Measurements from ENCODE around the gene SMIM36.
A peak's percentile ranks its signal among the peaks of the same experiment; 100 is the strongest.
"Not testable (repeated sequence)": the region's sequence is repeated elsewhere in the genome, so short reads cannot be mapped to it uniquely, and the experiment has no call there.

SMIM36 gene

GRCh38 chr17:55478971-55479370 is 32.3 kb downstream of the SMIM36 start:
- H3K4me3 ChIP-seq (ENCODE audit: low read depth, low read length, poor library complexity, severe bottlenecking), result no peak overlapping the region
- no peak overlapping the region for H3K27ac ChIP-seq (ENCODE audit: low read depth, low read length, poor library complexity, severe bottlenecking)
- no peaks in the 10 kb centered on the region for H3K4me1 ChIP-seq (ENCODE audit: insufficient read depth, low read length, severe bottlenecking)
- H3F3A ChIP-seq (ENCODE audit: insufficient read depth, low read length), result no peaks in the 10 kb centered on the region
- H4K20me1 ChIP-seq (ENCODE audit: insufficient read depth, low read length), result no peaks in the 10 kb centered on the region
- TF ChIP-seq, protein P1, sequence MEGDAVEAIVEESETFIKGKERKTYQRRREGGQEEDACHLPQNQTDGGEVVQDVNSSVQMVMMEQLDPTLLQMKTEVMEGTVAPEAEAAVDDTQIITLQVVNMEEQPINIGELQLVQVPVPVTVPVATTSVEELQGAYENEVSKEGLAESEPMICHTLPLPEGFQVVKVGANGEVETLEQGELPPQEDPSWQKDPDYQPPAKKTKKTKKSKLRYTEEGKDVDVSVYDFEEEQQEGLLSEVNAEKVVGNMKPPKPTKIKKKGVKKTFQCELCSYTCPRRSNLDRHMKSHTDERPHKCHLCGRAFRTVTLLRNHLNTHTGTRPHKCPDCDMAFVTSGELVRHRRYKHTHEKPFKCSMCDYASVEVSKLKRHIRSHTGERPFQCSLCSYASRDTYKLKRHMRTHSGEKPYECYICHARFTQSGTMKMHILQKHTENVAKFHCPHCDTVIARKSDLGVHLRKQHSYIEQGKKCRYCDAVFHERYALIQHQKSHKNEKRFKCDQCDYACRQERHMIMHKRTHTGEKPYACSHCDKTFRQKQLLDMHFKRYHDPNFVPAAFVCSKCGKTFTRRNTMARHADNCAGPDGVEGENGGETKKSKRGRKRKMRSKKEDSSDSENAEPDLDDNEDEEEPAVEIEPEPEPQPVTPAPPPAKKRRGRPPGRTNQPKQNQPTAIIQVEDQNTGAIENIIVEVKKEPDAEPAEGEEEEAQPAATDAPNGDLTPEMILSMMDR (IDR thresholded peaks at IDR 0.05; ENCODE audit: low read length), result no peak
- TF ChIP-seq EZH2 (IDR thresholded peaks at IDR 0.05; ENCODE audit: borderline replicate concordance, low read length), result no peak
- 0 out of 2 replicates have a peak, but pooled peaks cover 5% of the 10 kb centered on the region for H3K27me3 ChIP-seq (ENCODE audit: insufficient read depth, low read length)
- H3K36me3 ChIP-seq (ENCODE audit: insufficient read depth, low read length), result no peaks in the 10 kb centered on the region
- H3K9me3 ChIP-seq (ENCODE audit: low read length), result no peaks in the 10 kb centered on the region
- H2AFZ ChIP-seq (ENCODE audit: low read length), result no peak overlapping the region
- no peak overlapping the region for H3K9ac ChIP-seq (ENCODE audit: low read length)
- no peaks in the 10 kb centered on the region for H3K79me2 ChIP-seq (ENCODE audit: insufficient read depth, low read length)
- H3K9me2 ChIP-seq (ENCODE audit: low read depth, low read length), result no peaks in the 10 kb centered on the region
- no peak overlapping the region for H3K4me2 ChIP-seq (ENCODE audit: low read length)

GRCh38 chr17:55466671-55467070 is 44.6 kb downstream of the SMIM36 start:
- no peak overlapping the region for H3K4me3 ChIP-seq (ENCODE audit: low read depth, low read length, poor library complexity, severe bottlenecking)
- no peaks in the 10 kb centered on the region for H3K36me3 ChIP-seq (ENCODE audit: insufficient read depth, low read length)
- no peaks in the 10 kb centered on the region for H3K27me3 ChIP-seq (ENCODE audit: insufficient read depth, low read length)
- H3K27ac ChIP-seq (ENCODE audit: low read depth, low read length, poor library complexity, severe bottlenecking), result no peak overlapping the region
- no peak overlapping the region for H3K9ac ChIP-seq (ENCODE audit: low read length)
- no peaks in the 10 kb centered on the region for H3K9me3 ChIP-seq (ENCODE audit: low read length)
- no peaks in the 10 kb centered on the region for H3K4me1 ChIP-seq (ENCODE audit: insufficient read depth, low read length, severe bottlenecking)
- no peaks in the 10 kb centered on the region for H3K9me2 ChIP-seq (ENCODE audit: low read depth, low read length)
- no peaks in the 10 kb centered on the region for H4K20me1 ChIP-seq (ENCODE audit: insufficient read depth, low read length)
- no peaks in the 10 kb centered on the region for H3K79me2 ChIP-seq (ENCODE audit: insufficient read depth, low read length)
- peak overlapping the region; percentile 21 for H3K4me2 ChIP-seq (ENCODE audit: low read length)
- no peaks in the 10 kb centered on the region for H3F3A ChIP-seq (ENCODE audit: insufficient read depth, low read length)
- no peak overlapping the region; the same call in 1 of the 2 replicates for H2AFZ ChIP-seq (ENCODE audit: low read length)
- TF ChIP-seq, protein P1 (IDR thresholded peaks at IDR 0.05; ENCODE audit: low read length), result no peak
- TF ChIP-seq EZH2 (IDR thresholded peaks at IDR 0.05; ENCODE audit: borderline replicate concordance, low read length), result no peak

- H3K9me3 ChIP-seq (ENCODE audit: low read length); H3K4me3 ChIP-seq (ENCODE audit: low read depth, low read length, poor library complexity, severe bottlenecking); H3K79me2 ChIP-seq (ENCODE audit: insufficient read depth, low read length); H3F3A ChIP-seq (ENCODE audit: insufficient read depth, low read length); H3K9me2 ChIP-seq (ENCODE audit: low read depth, low read length); H3K4me2 ChIP-seq (ENCODE audit: low read length); H4K20me1 ChIP-seq (ENCODE audit: insufficient read depth, low read length); H2AFZ ChIP-seq (ENCODE audit: low read length); H3K4me1 ChIP-seq (ENCODE audit: insufficient read depth, low read length, severe bottlenecking); H3K27me3 ChIP-seq (ENCODE audit: insufficient read depth, low read length); H3K9ac ChIP-seq (ENCODE audit: low read length); H3K36me3 ChIP-seq (ENCODE audit: insufficient read depth, low read length); H3K27ac ChIP-seq (ENCODE audit: low read depth, low read length, poor library complexity, severe bottlenecking): not testable (repeated sequence)
Observed at GRCh38 chr17:55465771-55466170, 45.5 kb downstream of the SMIM36 start.

DNA sequence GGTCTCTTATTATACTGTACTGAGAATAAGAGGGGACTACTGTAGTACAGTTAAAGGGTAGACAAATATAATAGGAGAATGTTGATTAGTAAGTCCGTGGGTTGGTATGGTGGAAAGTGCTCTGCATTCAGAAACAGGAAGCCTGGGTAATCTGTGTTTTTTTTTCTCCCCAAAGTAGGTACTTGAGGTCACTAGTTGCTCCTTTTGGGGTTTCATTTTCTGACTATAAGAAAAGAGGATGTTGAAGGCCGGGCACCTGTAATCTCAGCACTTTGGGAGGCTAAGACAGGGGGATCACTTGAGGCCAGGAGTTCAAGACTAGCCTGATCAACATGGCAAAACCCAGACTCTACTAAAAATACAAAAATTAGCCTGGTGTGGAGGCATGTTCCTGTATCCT is 47.7 kb downstream of the SMIM36 start:
- no peak for TF ChIP-seq EZH2 (IDR thresholded peaks at IDR 0.05; ENCODE audit: borderline replicate concordance, low read length)
- TF ChIP-seq, protein P1 (IDR thresholded peaks at IDR 0.05; ENCODE audit: low read length), result no peak
- H3K79me2 ChIP-seq (ENCODE audit: insufficient read depth, low read length), result no peaks in the 10 kb centered on the region
- H3K9me3 ChIP-seq (ENCODE audit: low read length), result no peaks in the 10 kb centered on the region
- H4K20me1 ChIP-seq (ENCODE audit: insufficient read depth, low read length), result no peaks in the 10 kb centered on the region
- H3K9me2 ChIP-seq (ENCODE audit: low read depth, low read length), result no peaks in the 10 kb centered on the region
- H3K36me3 ChIP-seq (ENCODE audit: insufficient read depth, low read length), result no peaks in the 10 kb centered on the region
- H3K4me1 ChIP-seq (ENCODE audit: insufficient read depth, low read length, severe bottlenecking), result peaks cover 2% of the 10 kb centered on the region
- H3K27ac ChIP-seq (ENCODE audit: low read depth, low read length, poor library complexity, severe bottlenecking), result no peak overlapping the region
- H2AFZ ChIP-seq (ENCODE audit: low read length), result no peak overlapping the region
- H3K9ac ChIP-seq (ENCODE audit: low read length), result no peak overlapping the region
- no peak overlapping the region for H3K4me2 ChIP-seq (ENCODE audit: low read length)
- no peaks in the 10 kb centered on the region for H3K27me3 ChIP-seq (ENCODE audit: insufficient read depth, low read length)
- no peak overlapping the region for H3K4me3 ChIP-seq (ENCODE audit: low read depth, low read length, poor library complexity, severe bottlenecking)
- no peaks in the 10 kb centered on the region for H3F3A ChIP-seq (ENCODE audit: insufficient read depth, low read length)
